Endothelial cell of umbilical vein (primary cell): Measurements from ENCODE around the gene THSD7A. TPM values are rescaled to one million over a fixed set of nuclear protein-coding genes. Genes with fewer than 3 reads are reported as not detected.

ENCODE experiments used
- BruUV-seq: library from RNA; stranded (reverse); fragments of 400-500 nt; replicated peaks from 2 replicates; lab custom pipeline; 2021; lab: Mats Ljungman, UMichigan
- CTCF ChIA-PET: fragments of 300-600, 350-600 bp; sonication (Branson Sonifier 250); formaldehyde crosslinking; loops from one replicate; lab custom pipeline; 2021; ENCODE audit warnings: antibody characterized with exemption, inconsistent platforms; lab: Charles Lee
- POLR2A ChIA-PET: fragments of 300-600, 350-600 bp; sonication (Branson Sonifier 250); formaldehyde crosslinking; loops from one replicate; lab custom pipeline; 2021; ENCODE audit warnings: antibody characterized with exemption, inconsistent platforms; lab: Charles Lee
- DNase-seq: peaks from one replicate; pipeline ENCODE4 v3.0.0-alpha.2; 2011; ENCODE audit warnings: low read depth, low spot score
- FAIRE-seq: peaks from 2 replicates; lab custom pipeline; 2011; peaks lifted over from hg19 to GRCh38; lab: Jason Lieb, UNC
- H2AFZ ChIP-seq: 2 replicates; pipeline ENCODE4 v1.6.0; 2012; ENCODE audit warnings: low read depth, low read length, control low read depth, inconsistent platforms
- H3K27ac ChIP-seq: 2 replicates; pipeline ENCODE4 v1.5.1; 2011; ENCODE audit warnings: low read depth, mild to moderate bottlenecking, control low read depth, low read length, moderate library complexity; ENCODE audit not compliant: insufficient read depth
- H3K27me3 ChIP-seq, 2 experiments: 2 replicates each; pipeline versions ENCODE4 v1.6.0 to v1.6.1; 2011; ENCODE audit warnings: low read length in 2 of 2, mixed read lengths in 1 of 2; ENCODE audit not compliant: control insufficient read depth in 2 of 2, insufficient read depth in 2 of 2
- H3K36me3 ChIP-seq, 2 experiments: 2 replicates in 1 of 2; 3 replicates in 1 of 2; pipeline ENCODE4 v1.5.1; 2011; ENCODE audit warnings: low read length in 2 of 2, mild to moderate bottlenecking in 1 of 2, moderate library complexity in 1 of 2; ENCODE audit not compliant: control insufficient read depth in 2 of 2, insufficient read depth in 2 of 2; ENCODE audit errors: extremely low read depth in 1 of 2
- H3K4me1 ChIP-seq: 3 replicates; pipeline ENCODE4 v1.5.1; 2011; ENCODE audit warnings: mild to moderate bottlenecking, low read length; ENCODE audit not compliant: control insufficient read depth, insufficient read depth; ENCODE audit errors: extremely low read depth
- H3K4me2 ChIP-seq: 2 replicates; pipeline ENCODE4 v1.6.1; 2011; ENCODE audit warnings: low read length, control low read depth, mixed read lengths; ENCODE audit not compliant: insufficient read depth
- H3K4me3 ChIP-seq, 3 experiments: fragments of 200-600 bp in 1 of 3; sonication (generic), shearing (Covaris generic) in 1 of 3; replicated peaks in 1 of 3; 2 replicates each; pipeline ENCODE4 v1.5.1; 2011 to 2016; ENCODE audit warnings: control low read depth in 3 of 3, low read length in 3 of 3, mild to moderate bottlenecking in 2 of 3, inconsistent platforms in 1 of 3, low read depth in 1 of 3, moderate library complexity in 1 of 3; ENCODE audit not compliant: insufficient read depth in 1 of 3
- H3K79me2 ChIP-seq: 2 replicates; pipeline ENCODE4 v1.6.0; 2012; ENCODE audit warnings: low read length, inconsistent platforms; ENCODE audit not compliant: control insufficient read depth, insufficient read depth
- H3K9ac ChIP-seq: replicated peaks from 2 replicates; pipeline ENCODE3; 2011; ENCODE audit warnings: low read length, control low read depth; ENCODE audit not compliant: insufficient read depth; ENCODE audit errors: extremely low read depth
- H3K9me1 ChIP-seq: replicated peaks from 3 replicates; pipeline ENCODE4 v1.6.0; 2011; ENCODE audit warnings: mild to moderate bottlenecking, low read length; ENCODE audit not compliant: control insufficient read depth, insufficient read depth; ENCODE audit errors: extremely low read depth
- H3K9me3 ChIP-seq: replicated peaks from 2 replicates; pipeline ENCODE4 v1.5.1; 2012; ENCODE audit warnings: low read length, inconsistent platforms; ENCODE audit not compliant: control insufficient read depth, insufficient read depth
- H4K20me1 ChIP-seq: replicated peaks from 2 replicates; pipeline ENCODE3; 2011; ENCODE audit warnings: mild to moderate bottlenecking, low read length; ENCODE audit not compliant: control insufficient read depth, insufficient read depth; ENCODE audit errors: extremely low read depth
- EZH2 ChIP-seq: IDR thresholded peaks from 2 replicates; pipeline ENCODE4 v1.6.1; 2012; ENCODE audit warnings: borderline replicate concordance, low read depth, mild to moderate bottlenecking, moderate library complexity, low read length, inconsistent platforms; ENCODE audit not compliant: severe bottlenecking
- FOS ChIP-seq: IDR thresholded peaks from 2 replicates; pipeline ENCODE4 v1.6.1; 2011; ENCODE audit warnings: mild to moderate bottlenecking, low read length, moderate library complexity, borderline replicate concordance; ENCODE audit not compliant: insufficient read depth
- GATA2 ChIP-seq: IDR thresholded peaks from 2 replicates; pipeline ENCODE4 v1.7.0; 2011; ENCODE audit warnings: low read depth, mild to moderate bottlenecking, moderate library complexity, mixed read lengths, low read length; ENCODE audit not compliant: insufficient read length, insufficient read depth
- JUN ChIP-seq: IDR thresholded peaks from 2 replicates; pipeline ENCODE4 v1.6.1; 2011; ENCODE audit warnings: borderline replicate concordance, low read depth; ENCODE audit not compliant: insufficient read length, insufficient read depth
- MYC ChIP-seq: IDR thresholded peaks from one replicate; pipeline ENCODE4 v1.6.1; 2011; ENCODE audit warnings: mild to moderate bottlenecking, low read depth, low read length
- POLR2A ChIP-seq: IDR thresholded peaks from 2 replicates; pipeline ENCODE4 v1.6.1; 2012; ENCODE audit warnings: low read depth, mild to moderate bottlenecking, control low read depth, low read length
- POLR2AphosphoS5 ChIP-seq: IDR thresholded peaks from 2 replicates; pipeline ENCODE4 v1.6.1; 2012; ENCODE audit warnings: low read depth, mild to moderate bottlenecking, control low read depth, low read length, moderate library complexity; ENCODE audit not compliant: insufficient read depth
- dilution Hi-C: fragments of 300-500 bp; cut with MboI; formaldehyde crosslinking; loops from one replicate; pipeline ENCODE4 v1.15.0; 2019; ENCODE audit warnings: low sequenced_read_pairs; ENCODE audit not compliant: extremely low pct_ligation_motif_present
- intact Hi-C: fragments of 100-400 bp; cut with micrococcal nuclease; formaldehyde crosslinking; loops from one replicate; pipeline ENCODE4 v1.10.0; 2022
- polyA plus RNA-seq, 4 experiments: library from polyadenylated mRNA; depleted of rRNA in 3 of 4; stranded (reverse) in 3 of 4; unstranded in 1 of 4; fragments of >200 nt; gene quantifications; 2 replicates each; pipeline versions ENCODE4 v1.2.1 to v1.2.3, GENCODE V29; 2011 to 2012; ENCODE audit warnings: missing spikeins in 1 of 4
- total RNA-seq: library from RNA; stranded (reverse); gene quantifications from 2 replicates; pipeline ENCODE4 v1.2.3, GENCODE V29; 2021
- TF ChIP-seq, protein P1 (sequence below): IDR thresholded peaks from 2 replicates; pipeline ENCODE4 v1.6.1; 2011; ENCODE audit not compliant: insufficient read depth, insufficient read length
- TF ChIP-seq, protein P2 (sequence below), 2 donors: IDR thresholded peaks; 1 replicate in 1 of 2; 2 replicates in 1 of 2; pipeline ENCODE4 v1.5.1; 2011; ENCODE audit warnings: low read length in 2 of 2, mild to moderate bottlenecking in 2 of 2, moderate library complexity in 2 of 2, control low read depth in 1 of 2, inconsistent platforms in 1 of 2, low read depth in 1 of 2; ENCODE audit not compliant: insufficient read depth in 1 of 2; ENCODE audit errors: extremely low read depth in 1 of 2

Gene THSD7A
- total and polyA plus RNA-seq, 2 donors (not counting 3 experiments of a cell fraction or from before 2014, with no cell fraction given) = 3.3 to 12.7 TPM

- H3K9me1 ChIP-seq = no peaks in the 10 kb centered on the region
- ChIA-PET POLR2A (no interaction called here), CTCF (interaction anchor here (1.4 kb wide), 1 partner anchor 50 kb away, joined by 3 read pairs; no protein-coding TSS in a partner anchor)
- peak overlapping the region; percentile 82 for H2AFZ ChIP-seq
- H3K4me1 ChIP-seq = peaks cover 11% of the 10 kb centered on the region
- H3K9ac ChIP-seq = no peak overlapping the region
- H3K9me3 ChIP-seq = no peaks in the 10 kb centered on the region
- FAIRE-seq = no peak
- H4K20me1 ChIP-seq = no peaks in the 10 kb centered on the region
- dilution Hi-C loops = no loop called here
- TF ChIP-seq POLR2A = no peak
- TF ChIP-seq GATA2 = no peak
- TF ChIP-seq, protein P1, sequence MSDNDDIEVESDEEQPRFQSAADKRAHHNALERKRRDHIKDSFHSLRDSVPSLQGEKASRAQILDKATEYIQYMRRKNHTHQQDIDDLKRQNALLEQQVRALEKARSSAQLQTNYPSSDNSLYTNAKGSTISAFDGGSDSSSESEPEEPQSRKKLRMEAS = no peak
- no TSS peak for BruUV-seq
- intact Hi-C loops = no loop called here
- H3K36me3 ChIP-seq = no peaks in the 10 kb centered on the region
- DNase-seq = peak; percentile 80
- H3K79me2 ChIP-seq = no peaks in the 10 kb centered on the region
- no peak overlapping the region for H3K4me2 ChIP-seq
- H3K27ac ChIP-seq = no peak overlapping the region
- H3K27me3 ChIP-seq = no peaks in the 10 kb centered on the region
- no peak overlapping the region for H3K4me3 ChIP-seq
Observed at GRCh38 chr7:11466517-11467105, 365.4 kb downstream of the THSD7A start.

DNA sequence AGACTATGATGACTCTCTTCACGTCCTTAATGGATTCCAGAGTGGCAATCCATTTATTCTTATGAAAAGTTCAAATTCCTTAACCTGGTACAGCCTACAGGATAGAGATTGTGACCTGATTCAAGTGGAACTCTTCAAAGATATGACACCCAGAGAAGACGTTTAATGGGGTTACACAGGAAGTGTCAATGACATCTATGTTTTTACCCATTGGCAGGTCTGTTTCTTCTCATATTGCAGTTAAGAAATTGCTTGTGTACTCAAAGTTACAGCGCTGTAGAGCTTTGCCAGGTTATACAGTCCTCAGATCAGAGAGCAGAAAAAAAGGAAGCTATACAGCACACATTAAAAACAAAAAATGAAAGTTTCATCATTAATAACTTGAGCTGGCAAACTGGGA lies 367.4 kb downstream of the THSD7A start:
- H3K9me3 ChIP-seq = no peaks in the 10 kb centered on the region
- peaks cover 13% of the 10 kb centered on the region for H3K4me1 ChIP-seq
- H3K36me3 ChIP-seq = no peaks in the 10 kb centered on the region
- DNase-seq (no peak), FAIRE-seq (no peak)
- H3K9ac ChIP-seq = no peak overlapping the region
- dilution Hi-C loops = no loop called here
- no peak overlapping the region for H3K4me3 ChIP-seq
- H3K27me3 ChIP-seq = no peaks in the 10 kb centered on the region
- no peak overlapping the region for H3K4me2 ChIP-seq
- no peaks in the 10 kb centered on the region for H4K20me1 ChIP-seq
- no TSS peak for BruUV-seq
- H3K9me1 ChIP-seq = no peaks in the 10 kb centered on the region
- H2AFZ ChIP-seq = no peak overlapping the region
- no peak overlapping the region for H3K27ac ChIP-seq
- intact Hi-C loops = loop anchor here (1.0 kb wide), 1 partner anchor 9 kb away; no protein-coding TSS in a partner anchor
- ChIA-PET CTCF (interaction anchor here (1.8 kb wide), 1 partner anchor 10 kb away, joined by 3 read pairs; no protein-coding TSS in a partner anchor), POLR2A (no interaction called here)
- TF ChIP-seq GATA2 = no peak
- no peak for TF ChIP-seq EZH2
- no peak for TF ChIP-seq FOS
- TF ChIP-seq, protein P2, sequence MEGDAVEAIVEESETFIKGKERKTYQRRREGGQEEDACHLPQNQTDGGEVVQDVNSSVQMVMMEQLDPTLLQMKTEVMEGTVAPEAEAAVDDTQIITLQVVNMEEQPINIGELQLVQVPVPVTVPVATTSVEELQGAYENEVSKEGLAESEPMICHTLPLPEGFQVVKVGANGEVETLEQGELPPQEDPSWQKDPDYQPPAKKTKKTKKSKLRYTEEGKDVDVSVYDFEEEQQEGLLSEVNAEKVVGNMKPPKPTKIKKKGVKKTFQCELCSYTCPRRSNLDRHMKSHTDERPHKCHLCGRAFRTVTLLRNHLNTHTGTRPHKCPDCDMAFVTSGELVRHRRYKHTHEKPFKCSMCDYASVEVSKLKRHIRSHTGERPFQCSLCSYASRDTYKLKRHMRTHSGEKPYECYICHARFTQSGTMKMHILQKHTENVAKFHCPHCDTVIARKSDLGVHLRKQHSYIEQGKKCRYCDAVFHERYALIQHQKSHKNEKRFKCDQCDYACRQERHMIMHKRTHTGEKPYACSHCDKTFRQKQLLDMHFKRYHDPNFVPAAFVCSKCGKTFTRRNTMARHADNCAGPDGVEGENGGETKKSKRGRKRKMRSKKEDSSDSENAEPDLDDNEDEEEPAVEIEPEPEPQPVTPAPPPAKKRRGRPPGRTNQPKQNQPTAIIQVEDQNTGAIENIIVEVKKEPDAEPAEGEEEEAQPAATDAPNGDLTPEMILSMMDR (IDR thresholded peaks at IDR 0.05; ENCODE audit: extremely low read depth in 1 of 2, insufficient read depth in 1 of 2, low read depth in 1 of 2, low read length in 2 of 2) = no peak
- TF ChIP-seq JUN = no peak
- TF ChIP-seq POLR2AphosphoS5 = no peak
- TF ChIP-seq POLR2A = no peak
- TF ChIP-seq, protein P1 = no peak
- TF ChIP-seq MYC = no peak
- H3K79me2 ChIP-seq = no peaks in the 10 kb centered on the region
